ENCODE results near the gene TWNK. TPM values are rescaled to one million over a fixed set of nuclear protein-coding genes. Genes with fewer than 3 reads are reported as not detected.

The TWNK gene
- total RNA-seq, 6 experiments from 2014 or later: 5.7 to 9.5 (median 7.0) TPM

GRCh38 chr10:101019440-101019703 lies 32.0 kb downstream of the TWNK start:
- no peak for TF ChIP-seq CTCF (IDR thresholded peaks at IDR 0.05)
- Mint-ChIP-seq H3K27me3 (ENCODE audit: insufficient read depth) (peaks cover 14% of the 10 kb centered on the region), H3K4me3 (no peak overlapping the region), H3K9me3 (no peaks in the 10 kb centered on the region), H3K4me1 (ENCODE audit: low read depth) (peaks cover 21% of the 10 kb centered on the region), H3K36me3 (ENCODE audit: low read depth) (no peaks in the 10 kb centered on the region), H3K27ac (no peak overlapping the region)
- DNase-seq: no peak

GRCh38 chr10:101020427-101021075 lies 33.2 kb downstream of the TWNK start:
- H3K4me3 Mint-ChIP-seq: no peak overlapping the region
- no peak for TF ChIP-seq CTCF (IDR thresholded peaks at IDR 0.05)
- peaks cover 9% of the 10 kb centered on the region for H3K4me1 Mint-ChIP-seq (ENCODE audit: low read depth)
- DNase-seq: no peak
- no peaks in the 10 kb centered on the region for H3K9me3 Mint-ChIP-seq
- H3K36me3 Mint-ChIP-seq (ENCODE audit: low read depth): no peaks in the 10 kb centered on the region
- H3K27ac Mint-ChIP-seq: no peak overlapping the region
- H3K27me3 Mint-ChIP-seq (ENCODE audit: insufficient read depth): peaks cover 14% of the 10 kb centered on the region

- Mint-ChIP-seq H3K27me3 (ENCODE audit: insufficient read depth) (peaks cover 14% of the 10 kb centered on the region), H3K4me1 (ENCODE audit: low read depth) (peaks cover 4% of the 10 kb centered on the region), H3K27ac (no peak overlapping the region), H3K9me3 (no peaks in the 10 kb centered on the region), H3K36me3 (ENCODE audit: low read depth) (no peaks in the 10 kb centered on the region), H3K4me3 (no peak overlapping the region)
- TF ChIP-seq CTCF (IDR thresholded peaks at IDR 0.05): no peak
- DNase-seq: no peak
Measured at GRCh38 chr10:101021239-101021638, 33.9 kb downstream of the TWNK start.

GRCh38 chr10:101021692-101022251 lies 34.4 kb downstream of the TWNK start:
- H3K9me3 Mint-ChIP-seq: no peaks in the 10 kb centered on the region
- H3K4me3 Mint-ChIP-seq: no peak overlapping the region
- no peak overlapping the region for H3K27ac Mint-ChIP-seq
- H3K4me1 Mint-ChIP-seq (ENCODE audit: low read depth): no peaks in the 10 kb centered on the region; the same call in 1 of the 2 replicates
- peaks cover 14% of the 10 kb centered on the region for H3K27me3 Mint-ChIP-seq (ENCODE audit: insufficient read depth)
- no peak for DNase-seq
- TF ChIP-seq CTCF (IDR thresholded peaks at IDR 0.05): no peak
- H3K36me3 Mint-ChIP-seq (ENCODE audit: low read depth): no peaks in the 10 kb centered on the region

GRCh38 chr10:101022967-101023705 lies 35.8 kb downstream of the TWNK start:
- Mint-ChIP-seq H3K27ac (no peak overlapping the region), H3K27me3 (ENCODE audit: insufficient read depth) (peaks cover 14% of the 10 kb centered on the region), H3K9me3 (no peaks in the 10 kb centered on the region), H3K4me1 (ENCODE audit: low read depth) (peaks cover 5% of the 10 kb centered on the region; the same call in 1 of the 2 replicates), H3K36me3 (ENCODE audit: low read depth) (no peaks in the 10 kb centered on the region), H3K4me3 (no peak overlapping the region)
- no peak for DNase-seq
- TF ChIP-seq CTCF (IDR thresholded peaks at IDR 0.05): no peak

Measured in HFFc6 (cell line).